ENCODE data around the gene FIG4.
"Not testable (repeated sequence)": the region's sequence is repeated elsewhere in the genome, so short reads cannot be mapped to it uniquely, and the experiment has no call there.

The FIG4 gene

DNA sequence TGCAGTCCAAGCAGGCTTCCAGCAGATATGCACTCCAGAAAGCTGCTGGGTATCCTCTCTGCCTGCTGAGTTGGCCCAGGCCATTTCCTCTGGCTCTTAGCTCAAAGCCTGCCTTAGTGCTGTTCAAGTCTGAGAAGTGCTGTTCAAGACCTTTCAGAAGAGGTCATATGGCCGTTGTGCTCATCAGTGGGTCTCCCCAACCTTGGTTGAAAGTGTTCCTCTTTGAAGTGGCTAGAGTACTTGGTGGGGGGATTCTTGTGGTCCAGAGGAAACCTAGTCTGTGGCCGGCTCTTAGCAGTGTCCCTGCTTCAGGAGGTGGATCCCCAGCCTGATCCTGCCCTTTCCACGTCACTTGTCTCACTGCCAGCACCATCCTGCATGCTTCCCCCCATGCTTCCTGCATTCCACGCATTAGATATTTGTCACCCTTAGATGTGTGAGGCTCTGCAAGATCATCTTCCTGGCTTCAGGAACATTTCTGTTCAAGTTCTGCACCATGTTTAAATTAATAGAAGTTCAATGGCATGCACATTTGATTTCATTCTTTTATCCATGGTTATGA is 105.0 kb downstream of the FIG4 start:
- no peak for DNase-seq (ENCODE audit: low read depth in 3 of 3)

DNA sequence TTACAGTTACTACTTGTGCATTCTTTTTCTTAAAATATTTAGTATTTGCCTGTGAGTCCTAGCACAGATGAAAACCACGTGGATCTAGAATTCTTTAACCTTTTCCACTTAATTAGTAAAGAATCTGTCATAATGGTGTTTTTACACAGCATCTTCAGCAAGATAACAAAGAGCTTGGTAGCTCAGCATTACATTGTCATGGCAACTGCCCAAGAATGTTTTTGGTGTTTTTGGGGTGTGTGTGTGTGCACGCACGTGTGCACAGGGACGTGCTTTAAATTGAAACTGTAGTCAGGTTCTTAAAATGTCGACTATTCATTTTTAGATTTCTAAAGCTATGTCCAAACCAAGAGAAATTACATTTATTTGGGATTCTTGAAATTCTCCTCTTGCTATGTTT is 108.0 kb downstream of the FIG4 start:
- DNase-seq (ENCODE audit: low read depth in 3 of 3) = no peak

- DNase-seq (ENCODE audit: low read depth in 3 of 3) = no peak
These were observed 108.6 kb downstream of the FIG4 start for GRCh38 chr6:109799664-109800063.

GRCh38 chr6:109800771-109801170 is 109.7 kb downstream of the FIG4 start:
- no peak for DNase-seq (ENCODE audit: low read depth in 3 of 3)

- no peak for DNase-seq (ENCODE audit: low read depth in 3 of 3)
These were observed 110.7 kb downstream of the FIG4 start for GRCh38 chr6:109801794-109802193.

- DNase-seq (ENCODE audit: low read depth in 3 of 3) = no peak
These were observed 112.9 kb downstream of the FIG4 start for GRCh38 chr6:109804020-109804419.

DNA sequence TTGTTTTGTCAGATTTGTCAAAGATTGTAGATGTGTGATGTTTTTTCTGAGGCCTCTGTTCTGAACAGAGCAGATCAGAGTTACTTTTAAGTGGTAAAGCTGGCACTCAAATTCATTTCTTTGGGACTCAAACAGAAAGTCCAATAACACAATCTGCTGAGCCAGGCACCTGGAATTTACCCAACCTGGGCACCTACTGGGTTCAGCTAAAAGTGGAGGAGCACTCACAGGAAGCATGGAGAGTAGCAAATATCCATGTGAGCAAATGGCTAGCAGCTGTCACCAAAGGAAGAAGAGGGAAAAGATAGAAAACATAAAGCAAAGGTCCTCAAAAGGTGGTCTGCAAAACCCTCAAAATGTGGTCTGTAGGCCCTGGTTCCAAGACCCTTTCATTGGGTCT is 116.8 kb downstream of the FIG4 start:
- no peak for DNase-seq (ENCODE audit: low read depth in 3 of 3)

DNA sequence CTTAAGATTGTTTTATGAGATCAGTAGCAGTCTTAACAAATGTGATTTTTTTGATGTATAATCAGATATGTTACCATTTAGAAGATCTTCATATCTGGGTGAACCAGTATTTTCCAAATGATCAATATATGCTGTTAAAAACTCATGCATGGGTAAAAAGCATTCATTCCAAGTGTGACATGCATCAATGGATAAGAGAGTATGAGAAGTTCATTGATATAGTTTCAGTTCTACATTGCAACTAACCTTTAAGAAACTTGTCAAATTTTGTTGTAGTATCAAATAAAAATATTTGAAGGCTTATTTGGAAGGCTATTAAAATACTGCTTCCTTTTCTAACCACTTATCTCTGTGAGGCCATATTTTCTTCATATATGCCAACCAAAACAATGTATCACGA is 117.7 kb downstream of the FIG4 start:
- no peak for DNase-seq (ENCODE audit: low read depth in 3 of 3)

DNA sequence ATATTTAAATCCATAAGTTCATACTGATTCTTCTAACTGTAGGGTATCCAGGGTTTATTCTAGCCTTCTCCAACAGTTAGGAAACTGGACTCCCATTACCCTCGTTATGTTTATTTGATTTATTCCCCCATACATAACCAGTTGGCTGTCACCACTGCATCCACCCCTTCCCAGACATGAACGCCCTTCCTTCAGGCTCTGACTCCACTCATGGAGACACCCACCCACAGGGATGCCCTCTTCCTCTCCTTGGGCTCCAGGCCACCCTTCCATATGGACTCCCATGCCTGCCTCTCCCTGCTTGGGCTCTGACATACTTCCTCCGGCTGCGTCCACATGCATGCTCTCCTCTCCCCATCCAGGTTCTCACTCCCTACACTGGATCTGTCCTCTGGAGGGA is 124.0 kb downstream of the FIG4 start:
- DNase-seq (ENCODE audit: low read depth in 3 of 3) = no peak

GRCh38 chr6:109816452-109817374 is 125.6 kb downstream of the FIG4 start:
- no peak for DNase-seq (ENCODE audit: low read depth in 3 of 3)

GRCh38 chr6:109820706-109821350 is 129.7 kb downstream of the FIG4 start:
- DNase-seq (ENCODE audit: low read depth in 3 of 3) = no peak

GRCh38 chr6:109821428-109821827 is 130.3 kb downstream of the FIG4 start:
- no peak for DNase-seq (ENCODE audit: low read depth in 3 of 3)

GRCh38 chr6:109824105-109824504 is 133.0 kb downstream of the FIG4 start:
- DNase-seq (ENCODE audit: low read depth in 3 of 3) = no peak

GRCh38 chr6:109826551-109826950 is 135.5 kb downstream of the FIG4 start:
- no peak for DNase-seq (ENCODE audit: low read depth in 3 of 3)

GRCh38 chr6:109831352-109831751 is 140.3 kb downstream of the FIG4 start:
- DNase-seq (ENCODE audit: low read depth in 3 of 3) = not testable (repeated sequence)

GRCh38 chr6:109834131-109834530 is 143.0 kb downstream of the FIG4 start:
- DNase-seq (ENCODE audit: low read depth in 3 of 3) = no peak

GRCh38 chr6:109834595-109835437 is 143.7 kb downstream of the FIG4 start:
- no peak for DNase-seq (ENCODE audit: low read depth in 3 of 3)

GRCh38 chr6:109840034-109840433 is 148.9 kb downstream of the FIG4 start:
- DNase-seq (ENCODE audit: low read depth in 3 of 3) = no peak

GRCh38 chr6:109840796-109841195 is 149.7 kb downstream of the FIG4 start:
- no peak for DNase-seq (ENCODE audit: low read depth in 3 of 3)

DNA sequence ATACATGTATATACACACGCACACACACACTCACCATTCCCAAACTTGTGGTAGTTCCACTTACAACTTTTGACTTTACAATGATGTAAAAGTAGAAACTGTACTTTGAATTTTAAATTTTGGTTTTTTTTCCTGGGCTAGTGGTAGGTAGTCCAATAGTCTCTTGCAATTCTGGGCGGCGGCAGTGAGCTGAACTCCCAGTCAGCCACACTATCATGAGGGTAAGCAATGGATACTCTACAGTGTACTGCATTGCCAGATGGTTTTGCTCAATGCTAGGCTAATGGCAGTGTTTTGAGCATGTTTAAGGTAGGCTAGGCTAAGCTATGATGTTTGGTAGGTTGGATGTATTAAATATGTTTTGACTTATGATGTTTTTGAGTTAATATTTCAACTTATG is 150.8 kb downstream of the FIG4 start:
- DNase-seq (ENCODE audit: low read depth in 3 of 3) = no peak

GRCh38 chr6:109852713-109853112 is 161.6 kb downstream of the FIG4 start:
- no peak for DNase-seq (ENCODE audit: low read depth in 3 of 3)

DNA sequence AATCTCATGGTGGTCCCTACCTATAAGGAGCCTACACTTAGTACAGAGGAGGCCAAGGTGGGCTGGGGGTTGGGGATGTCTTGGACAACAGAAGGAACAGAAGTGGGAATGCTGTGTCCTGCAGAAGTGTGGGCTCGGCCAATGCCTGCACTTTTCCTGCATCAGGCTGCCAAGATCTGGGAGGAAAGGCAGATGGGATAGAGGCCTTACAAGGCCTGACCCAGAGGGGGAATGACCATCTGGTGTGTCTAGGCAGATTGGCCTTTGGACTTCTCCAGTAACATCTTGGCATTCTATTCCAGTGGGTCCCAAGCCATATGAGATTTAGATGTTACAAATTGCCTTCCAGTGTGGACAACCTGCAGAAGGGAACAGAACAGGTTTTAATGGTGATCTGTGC is 162.3 kb downstream of the FIG4 start:
- DNase-seq (ENCODE audit: low read depth in 3 of 3) = no peak

Measured in stimulated activated CD4-positive, alpha-beta T cell treated with anti-CD3 and anti-CD28 coated beads, TNF-alpha, amount 100 ng/mL, for 24 hours (primary cell).